Measurements from ENCODE around the gene GATB. TPM values are rescaled to one million over a fixed set of nuclear protein-coding genes. Genes with fewer than 3 reads are reported as not detected.

The GATB gene
- total RNA-seq, 3 donors from 2014 or later = 15.6 to 20.2 (median 17.2) TPM

GRCh38 chr4:151796106-151796505 lies 35.3 kb upstream of the GATB start:
- Histone ChIP-seq H3K4me3 (no peak overlapping the region), H3K4me1 (ENCODE audit: low read depth) (peaks cover 7% of the 10 kb centered on the region), H3K36me3 (ENCODE audit: low read depth) (no peaks in the 10 kb centered on the region), H3K9me3 (no peaks in the 10 kb centered on the region)
- DNase-seq (no peak), ATAC-seq (no peak)
- TF ChIP-seq CTCF (IDR thresholded peaks at IDR 0.05) = no peak
- intact Hi-C loops (cut with DNase I, micrococcal nuclease) = no loop called here

- ATAC-seq = no peak
- TF ChIP-seq CTCF (IDR thresholded peaks at IDR 0.05) = no peak
- Histone ChIP-seq H3K4me3 (no peak overlapping the region), H3K4me1 (ENCODE audit: low read depth) (no peaks in the 10 kb centered on the region), H3K9me3 (no peaks in the 10 kb centered on the region), H3K36me3 (ENCODE audit: low read depth) (no peaks in the 10 kb centered on the region)
- no peak for DNase-seq
- intact Hi-C loops (cut with DNase I, micrococcal nuclease) = no loop called here
Observed at GRCh38 chr4:151792995-151793394, 32.2 kb upstream of the GATB start.

- intact Hi-C loops (cut with DNase I, micrococcal nuclease) = no loop called here
- DNase-seq = no peak
Observed at GRCh38 chr4:151792530-151792929, 31.7 kb upstream of the GATB start.

GRCh38 chr4:151788021-151788420 lies 27.2 kb upstream of the GATB start:
- DNase-seq = no peak
- Histone ChIP-seq H3K9me3 (no peaks in the 10 kb centered on the region), H3K4me1 (ENCODE audit: low read depth) (no peaks in the 10 kb centered on the region), H3K36me3 (ENCODE audit: low read depth) (no peaks in the 10 kb centered on the region), H3K4me3 (no peak overlapping the region)
- ATAC-seq = no peak
- no peak for TF ChIP-seq CTCF (IDR thresholded peaks at IDR 0.05)
- intact Hi-C loops (cut with DNase I, micrococcal nuclease) = no loop called here

More at GRCh38 chr4:151792530-151792929, 31.7 kb upstream of the GATB start:
- Histone ChIP-seq H3K9me3 (no peaks in the 10 kb centered on the region), H3K4me3 (no peak overlapping the region), H3K36me3 (ENCODE audit: low read depth) (no peaks in the 10 kb centered on the region), H3K4me1 (ENCODE audit: low read depth) (no peaks in the 10 kb centered on the region)
- ATAC-seq = no peak
- no peak for TF ChIP-seq CTCF (IDR thresholded peaks at IDR 0.05)

- Histone ChIP-seq H3K4me1 (ENCODE audit: low read depth) (no peaks in the 10 kb centered on the region), H3K36me3 (ENCODE audit: low read depth) (no peaks in the 10 kb centered on the region), H3K9me3 (no peaks in the 10 kb centered on the region), H3K4me3 (no peak overlapping the region)
- no peak for ATAC-seq
- intact Hi-C loops (cut with DNase I, micrococcal nuclease) = no loop called here
- TF ChIP-seq CTCF (IDR thresholded peaks at IDR 0.05) = no peak
- DNase-seq = no peak
Observed at GRCh38 chr4:151786158-151786495, 25.3 kb upstream of the GATB start.

GRCh38 chr4:151785484-151786157 lies 24.8 kb upstream of the GATB start:
- Histone ChIP-seq H3K9me3 (no peaks in the 10 kb centered on the region), H3K36me3 (ENCODE audit: low read depth) (no peaks in the 10 kb centered on the region), H3K4me3 (no peak overlapping the region), H3K4me1 (ENCODE audit: low read depth) (no peaks in the 10 kb centered on the region)
- intact Hi-C loops (cut with DNase I, micrococcal nuclease) = no loop called here
- TF ChIP-seq CTCF (IDR thresholded peaks at IDR 0.05) = no peak
- DNase-seq (no peak), ATAC-seq (no peak)
